ENCODE measurements around the gene EMC1.

DNA sequence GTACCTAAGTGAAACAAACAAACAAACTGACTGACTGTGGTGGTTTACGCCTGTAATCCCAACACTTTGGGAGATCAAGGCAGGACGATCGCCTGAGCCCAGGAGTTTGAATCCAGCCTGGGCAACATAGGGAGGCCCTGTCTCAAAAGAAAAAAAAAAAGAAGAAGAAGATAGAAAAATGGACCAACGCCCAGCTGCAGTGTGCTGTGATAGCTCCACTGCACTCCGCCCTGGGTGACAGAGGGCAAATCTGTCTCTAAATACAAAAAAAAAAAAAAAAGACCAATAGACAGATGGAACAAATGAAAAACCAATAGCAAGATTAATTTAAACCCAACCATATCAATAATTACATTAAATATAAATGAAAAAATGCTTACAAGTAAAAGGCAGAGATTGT, 23.3 kb upstream of the EMC1 start:
- TF ChIP-seq, protein P1, sequence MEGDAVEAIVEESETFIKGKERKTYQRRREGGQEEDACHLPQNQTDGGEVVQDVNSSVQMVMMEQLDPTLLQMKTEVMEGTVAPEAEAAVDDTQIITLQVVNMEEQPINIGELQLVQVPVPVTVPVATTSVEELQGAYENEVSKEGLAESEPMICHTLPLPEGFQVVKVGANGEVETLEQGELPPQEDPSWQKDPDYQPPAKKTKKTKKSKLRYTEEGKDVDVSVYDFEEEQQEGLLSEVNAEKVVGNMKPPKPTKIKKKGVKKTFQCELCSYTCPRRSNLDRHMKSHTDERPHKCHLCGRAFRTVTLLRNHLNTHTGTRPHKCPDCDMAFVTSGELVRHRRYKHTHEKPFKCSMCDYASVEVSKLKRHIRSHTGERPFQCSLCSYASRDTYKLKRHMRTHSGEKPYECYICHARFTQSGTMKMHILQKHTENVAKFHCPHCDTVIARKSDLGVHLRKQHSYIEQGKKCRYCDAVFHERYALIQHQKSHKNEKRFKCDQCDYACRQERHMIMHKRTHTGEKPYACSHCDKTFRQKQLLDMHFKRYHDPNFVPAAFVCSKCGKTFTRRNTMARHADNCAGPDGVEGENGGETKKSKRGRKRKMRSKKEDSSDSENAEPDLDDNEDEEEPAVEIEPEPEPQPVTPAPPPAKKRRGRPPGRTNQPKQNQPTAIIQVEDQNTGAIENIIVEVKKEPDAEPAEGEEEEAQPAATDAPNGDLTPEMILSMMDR (IDR thresholded peaks at IDR 0.05) = no peak
- no peak for TF ChIP-seq ZFX (IDR thresholded peaks at IDR 0.05; ENCODE audit: borderline replicate concordance)
